Peyer's patch (tissue), 4 donors: ENCODE measurements around the gene RFTN1.

Experiments
- CTCF ChIP-seq, 6 experiments: fragments of 450-650 bp in 4 of 6; fragments of 200-600 bp in 2 of 6; sonication (generic) in 1 of 6; IDR thresholded peaks; one replicate each; pipeline ENCODE4 v1.5.1; 2017 to 2019; ENCODE audit warnings: antibody characterized with exemption in 6 of 6, mild to moderate bottlenecking in 3 of 6, moderate library complexity in 1 of 6
- POLR2A ChIP-seq, 2 donors: fragments of 450-650 bp; IDR thresholded peaks; one replicate each; pipeline ENCODE4 v1.5.1; 2017; ENCODE audit warnings: antibody characterized with exemption in 2 of 2, mild to moderate bottlenecking in 2 of 2, moderate library complexity in 2 of 2

- TF ChIP-seq CTCF (IDR thresholded peaks at IDR 0.05) (no peak), POLR2A (IDR thresholded peaks at IDR 0.05) (no peak)
These were observed 7.0 kb downstream of the RFTN1 start for GRCh38 chr3:16506451-16506850.
